GM23338 (cell line): Measurements from ENCODE around the gene TMEM132A.

ENCODE experiments used
- CTCF ChIP-seq, 2 experiments: fragments of 200-600 bp in 1 of 2; sonication (generic) in 1 of 2; conservative IDR thresholded peaks; 2 replicates each; pipeline versions ENCODE4 v1.5.1 to v1.6.1; 2016 to 2017; ENCODE audit warnings: antibody characterized with exemption in 2 of 2, low read depth in 2 of 2, mild to moderate bottlenecking in 2 of 2, moderate library complexity in 1 of 2
- EZH2 ChIP-seq: fragments of 200-600 bp; sonication (generic); IDR thresholded peaks from one replicate; pipeline ENCODE4 v1.8.0; 2017; ENCODE audit warnings: antibody characterized with exemption, mild to moderate bottlenecking, low read depth; ENCODE audit not compliant: unreplicated experiment

DNA sequence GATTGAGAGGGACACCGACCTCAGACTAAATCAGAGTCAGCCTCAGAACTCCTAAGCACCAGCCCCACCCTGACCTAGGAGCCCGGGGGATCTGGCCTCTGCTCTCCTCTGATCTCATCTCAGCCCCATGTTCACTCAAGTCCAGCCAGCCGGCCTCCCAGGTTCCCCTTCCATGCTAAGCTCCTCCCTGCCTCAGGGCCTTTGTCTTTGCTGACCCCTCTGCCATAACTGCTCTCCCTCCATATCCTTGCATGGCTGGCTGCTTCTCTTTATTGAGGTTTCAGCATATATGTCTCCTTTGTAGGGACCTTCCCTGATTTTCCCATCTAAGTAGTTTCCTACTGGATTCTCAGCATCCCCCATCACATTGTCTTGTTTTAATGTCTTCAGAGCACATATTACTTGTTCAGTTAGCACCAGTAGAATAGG is 28.5 kb downstream of the TMEM132A start:
- TF ChIP-seq CTCF (conservative IDR thresholded peaks at IDR 0.05; ENCODE audit: low read depth in 2 of 2): no peak
- no peak for TF ChIP-seq EZH2
